Keratinocyte (primary cell): Measurements from ENCODE around the gene GREB1.

Experiments
- CTCF ChIP-seq, 3 experiments: IDR thresholded peaks in 1 of 3; conservative IDR thresholded peaks in 1 of 3; optimal IDR thresholded peaks in 1 of 3; 2 replicates in 2 of 3; 3 replicates in 1 of 3; pipeline versions ENCODE3 to v1.5.1; 2011; ENCODE audit warnings: low read length in 3 of 3, mild to moderate bottlenecking in 3 of 3, moderate library complexity in 2 of 3, control low read depth in 1 of 3, inconsistent platforms in 1 of 3; ENCODE audit not compliant: insufficient read depth in 2 of 3; ENCODE audit errors: extremely low read depth in 1 of 3
- EZH2 ChIP-seq: IDR thresholded peaks from one replicate; pipeline ENCODE4 v1.6.1; 2012; ENCODE audit warnings: inconsistent platforms, mild to moderate bottlenecking, low read length, moderate library complexity

GRCh38 chr2:11499081-11499743 is 34.6 kb upstream of the GREB1 start:
- TF ChIP-seq EZH2 (no peak), CTCF (optimal IDR thresholded peaks at IDR 0.05 in 1 of 3, IDR thresholded peaks at IDR 0.05 in 1 of 3, conservative IDR thresholded peaks at IDR 0.05 in 1 of 3; ENCODE audit: extremely low read depth in 1 of 3, insufficient read depth in 2 of 3, low read length in 3 of 3) (no peak)
